Activated CD4-positive, alpha-beta memory T cell treated with anti-CD3 and anti-CD28 coated beads for 36 hours (primary cell): ENCODE results near the gene TWF2. TPM values are rescaled to one million over a fixed set of nuclear protein-coding genes. Genes with fewer than 3 reads are reported as not detected.
A peak's percentile ranks its signal among the peaks of the same experiment; 100 is the strongest.

ENCODE experiments used
- CTCF ChIA-PET: fragments of 350-600 bp; sonication (Branson Sonifier 250); formaldehyde crosslinking; loops from one replicate; lab custom pipeline; 2021; ENCODE audit warnings: antibody characterized with exemption, inconsistent platforms; lab: Charles Lee
- POLR2A ChIA-PET: fragments of 350-600 bp; sonication (Branson Sonifier 250); formaldehyde crosslinking; loops from one replicate; lab custom pipeline; 2021; ENCODE audit warnings: antibody characterized with exemption; lab: Charles Lee
- DNase-seq: peaks from one replicate; pipeline ENCODE4 v3.0.0-alpha.2; 2020
- H3K27ac Mint-ChIP-seq: one replicate; pipeline ENCODE4 v1.8.0; 2021; ENCODE audit warnings: mixed read lengths
- H3K27me3 Mint-ChIP-seq: one replicate; pipeline ENCODE4 v1.8.0; 2021; ENCODE audit warnings: mixed read lengths
- H3K36me3 Mint-ChIP-seq: one replicate; pipeline ENCODE4 v1.8.0; 2021; ENCODE audit warnings: mixed read lengths
- H3K4me1 Mint-ChIP-seq: one replicate; pipeline ENCODE4 v1.8.0; 2021; ENCODE audit warnings: low read depth, mixed read lengths
- H3K4me3 Mint-ChIP-seq: one replicate; pipeline ENCODE4 v1.8.0; 2021; ENCODE audit warnings: mild to moderate bottlenecking, mixed read lengths
- H3K9me3 Mint-ChIP-seq: one replicate; pipeline ENCODE4 v1.8.0; 2021; ENCODE audit warnings: mixed read lengths
- intact Hi-C: fragments of 100-400 bp; cut with micrococcal nuclease; formaldehyde crosslinking; loops from one replicate; pipeline ENCODE4 v1.15.1; 2023
- total RNA-seq, 2 experiments: library from RNA; stranded (reverse); gene quantifications; one replicate each; pipeline ENCODE4 v1.2.3, GENCODE V29; 2021

The TWF2 gene
- total RNA-seq, 2 experiments from 2014 or later, result 114 to 118 TPM

DNA sequence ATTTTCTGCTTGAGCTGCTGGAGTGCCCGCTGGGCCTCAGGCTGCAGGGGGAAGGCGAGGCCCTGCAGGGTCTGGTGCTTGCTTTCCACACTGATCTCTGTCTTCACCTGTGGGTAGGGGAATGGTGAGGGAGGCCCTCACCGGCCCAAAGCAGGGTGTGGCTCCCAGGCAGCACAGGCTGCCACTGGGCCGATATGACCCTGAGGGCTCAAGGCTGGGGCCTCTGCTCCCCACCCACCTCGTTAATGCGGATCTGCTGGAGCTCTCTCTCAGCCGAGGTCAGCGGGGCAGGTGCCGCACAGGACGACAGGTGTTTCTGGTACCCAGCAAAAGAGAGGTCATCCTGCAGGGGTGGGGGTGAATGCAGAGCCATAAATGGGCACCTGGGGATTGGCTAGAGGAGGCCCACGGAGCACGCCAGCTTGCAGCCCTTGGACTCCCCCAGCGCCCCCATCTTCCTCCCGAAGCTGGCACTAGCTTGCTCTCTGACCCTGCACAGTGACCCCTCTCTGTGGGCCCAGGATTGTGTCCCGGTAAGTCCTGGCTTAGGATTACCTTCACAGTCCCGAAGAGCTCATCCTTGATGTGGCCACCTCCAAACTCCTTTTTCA is 8.0 kb downstream of the TWF2 start:
- no peaks in the 10 kb centered on the region for H3K27me3 Mint-ChIP-seq
- H3K4me1 Mint-ChIP-seq, result peaks cover 37% of the 10 kb centered on the region
- peak overlapping the region; percentile 49 for H3K27ac Mint-ChIP-seq
- POLR2A ChIA-PET, result interaction anchor here (1.2 to 2.6 kb wide), 6 partner anchors 9 to 53 kb away, joined by 3 to 16 read pairs (median 5); partner anchors contain the start of gene WDR82
- peaks cover 35% of the 10 kb centered on the region for H3K36me3 Mint-ChIP-seq
- CTCF ChIA-PET, result interaction anchor here (0.7 to 8.8 kb wide), 27 partner anchors 10 to 217 kb away, joined by 3 to 136 read pairs (median 7); partner anchors contain the start of genes GLYCTK, PPM1M and WDR82
- no peak overlapping the region for H3K4me3 Mint-ChIP-seq
- no peaks in the 10 kb centered on the region for H3K9me3 Mint-ChIP-seq
- intact Hi-C loops, result loop anchor here (1.0 kb wide), 1 partner anchor 108 kb away; no protein-coding TSS in a partner anchor
- DNase-seq, result no peak

GRCh38 chr3:52230461-52230860 is 8.5 kb downstream of the TWF2 start:
- DNase-seq, result no peak
- POLR2A ChIA-PET, result interaction anchor here (1.2 to 2.0 kb wide), 2 partner anchors 10 to 53 kb away, joined by 4 to 7 read pairs; no protein-coding TSS in a partner anchor
- Mint-ChIP-seq H3K4me3 (no peak overlapping the region), H3K27ac (peak overlapping the region; percentile 49), H3K9me3 (no peaks in the 10 kb centered on the region), H3K4me1 (peaks cover 37% of the 10 kb centered on the region), H3K27me3 (no peaks in the 10 kb centered on the region), H3K36me3 (peaks cover 33% of the 10 kb centered on the region)
- intact Hi-C loops, result no loop called here
- CTCF ChIA-PET, result interaction anchor here (0.9 to 8.8 kb wide), 12 partner anchors 10 to 218 kb away, joined by 4 to 136 read pairs (median 12); partner anchors contain the start of genes GLYCTK, PPM1M and WDR82

DNA sequence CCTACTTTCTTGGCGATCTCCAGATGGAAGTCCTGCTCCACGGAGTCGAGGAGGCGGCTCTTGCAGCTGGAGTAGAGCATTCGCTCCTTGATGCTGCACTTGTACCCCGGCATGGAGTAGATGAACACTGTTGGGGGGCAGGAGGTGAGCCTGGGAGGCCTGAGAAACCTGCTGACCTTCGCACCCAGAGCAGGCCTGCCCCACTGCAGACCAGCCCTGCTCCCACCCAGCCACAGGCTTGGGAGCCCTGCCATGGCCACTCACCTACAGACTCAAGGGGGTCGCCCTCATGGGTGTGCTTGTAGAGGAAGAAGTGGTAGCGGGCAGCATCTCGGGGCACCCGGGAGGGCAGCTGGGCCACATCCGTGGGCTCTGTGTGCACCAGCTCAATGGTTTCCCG is 9.3 kb downstream of the TWF2 start:
- Mint-ChIP-seq H3K4me3 (no peak overlapping the region), H3K9me3 (no peaks in the 10 kb centered on the region), H3K27ac (no peak overlapping the region), H3K27me3 (no peaks in the 10 kb centered on the region), H3K4me1 (peaks cover 41% of the 10 kb centered on the region), H3K36me3 (peaks cover 33% of the 10 kb centered on the region)
- ChIA-PET CTCF (interaction anchor here (1.0 to 8.8 kb wide), 3 partner anchors 9 to 110 kb away, joined by 5 to 136 read pairs (median 10); partner anchors contain the start of gene WDR82), POLR2A (no interaction called here)
- intact Hi-C loops, result no loop called here
- DNase-seq, result no peak

GRCh38 chr3:52228751-52229291 is 10.1 kb downstream of the TWF2 start:
- no peak for DNase-seq
- intact Hi-C loops, result no loop called here
- Mint-ChIP-seq H3K27me3 (no peaks in the 10 kb centered on the region), H3K9me3 (no peaks in the 10 kb centered on the region), H3K27ac (no peak overlapping the region), H3K36me3 (peaks cover 29% of the 10 kb centered on the region), H3K4me1 (peaks cover 42% of the 10 kb centered on the region), H3K4me3 (no peak overlapping the region)
- ChIA-PET POLR2A (interaction anchor here (0.5 kb wide), 1 partner anchor 10 kb away, joined by 3 read pairs; the partner anchor contains the start of gene TWF2), CTCF (interaction anchor here (1.0 to 8.8 kb wide), 3 partner anchors 9 to 110 kb away, joined by 5 to 136 read pairs (median 10); partner anchors contain the start of gene WDR82)

- DNase-seq, result no peak
- peaks cover 46% of the 10 kb centered on the region for H3K4me1 Mint-ChIP-seq
- ChIA-PET CTCF (interaction anchor here (1.9 to 8.8 kb wide), 2 partner anchors 8 to 111 kb away, joined by 10 to 136 read pairs; no protein-coding TSS in a partner anchor), POLR2A (interaction anchor here (0.5 kb wide), 1 partner anchor 11 kb away, joined by 3 read pairs; the partner anchor contains the start of gene TWF2)
- peaks cover 26% of the 10 kb centered on the region for H3K36me3 Mint-ChIP-seq
- no peak overlapping the region for H3K4me3 Mint-ChIP-seq
- no peaks in the 10 kb centered on the region for H3K27me3 Mint-ChIP-seq
- H3K27ac Mint-ChIP-seq, result no peak overlapping the region
- no peaks in the 10 kb centered on the region for H3K9me3 Mint-ChIP-seq
- intact Hi-C loops, result no loop called here
Measured at GRCh38 chr3:52228266-52228665, 10.7 kb downstream of the TWF2 start.

GRCh38 chr3:52227766-52228165 is 11.2 kb downstream of the TWF2 start:
- H3K4me3 Mint-ChIP-seq, result no peak overlapping the region
- H3K9me3 Mint-ChIP-seq, result no peaks in the 10 kb centered on the region
- no peaks in the 10 kb centered on the region for H3K27me3 Mint-ChIP-seq
- peaks cover 25% of the 10 kb centered on the region for H3K36me3 Mint-ChIP-seq
- ChIA-PET CTCF (interaction anchor here (1.6 to 12.4 kb wide), 2 partner anchors 61 to 112 kb away, joined by 5 to 271 read pairs; no protein-coding TSS in a partner anchor), POLR2A (interaction anchor here (0.8 to 1.1 kb wide), 2 partner anchors 19 to 112 kb away, joined by 3 read pairs; no protein-coding TSS in a partner anchor)
- H3K4me1 Mint-ChIP-seq, result peaks cover 51% of the 10 kb centered on the region
- intact Hi-C loops, result no loop called here
- H3K27ac Mint-ChIP-seq, result peak overlapping the region; percentile 6
- no peak for DNase-seq

DNA sequence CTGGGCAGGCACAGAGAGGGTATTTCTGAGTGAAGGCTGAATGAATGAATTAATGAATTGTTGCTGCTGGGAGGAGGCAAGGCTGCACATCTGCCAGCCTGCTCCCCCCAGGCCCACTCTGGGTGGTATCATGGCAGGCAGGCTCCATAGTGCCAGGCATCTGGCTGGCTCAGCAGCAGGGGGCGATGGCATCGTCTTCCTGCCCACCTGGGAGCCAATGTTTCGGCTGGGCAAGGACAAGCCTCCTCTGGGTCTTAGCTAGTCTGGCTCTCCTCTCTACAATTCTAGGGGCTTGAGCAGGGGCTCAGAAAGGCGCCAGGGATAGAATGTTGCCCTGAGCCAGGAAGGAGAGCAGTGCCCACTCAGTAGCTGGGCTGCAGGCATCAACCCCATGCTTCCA is 11.8 kb downstream of the TWF2 start:
- DNase-seq, result peak; percentile 30
- Mint-ChIP-seq H3K36me3 (peaks cover 22% of the 10 kb centered on the region), H3K27me3 (no peaks in the 10 kb centered on the region), H3K27ac (peak overlapping the region; percentile 38), H3K4me3 (no peak overlapping the region), H3K9me3 (no peaks in the 10 kb centered on the region), H3K4me1 (peaks cover 53% of the 10 kb centered on the region)
- intact Hi-C loops, result no loop called here
- ChIA-PET POLR2A (interaction anchor here (0.8 to 1.1 kb wide), 2 partner anchors 19 to 112 kb away, joined by 3 read pairs; no protein-coding TSS in a partner anchor), CTCF (interaction anchor here (0.9 to 12.4 kb wide), 4 partner anchors 11 to 113 kb away, joined by 3 to 271 read pairs (median 4); no protein-coding TSS in a partner anchor)

DNA sequence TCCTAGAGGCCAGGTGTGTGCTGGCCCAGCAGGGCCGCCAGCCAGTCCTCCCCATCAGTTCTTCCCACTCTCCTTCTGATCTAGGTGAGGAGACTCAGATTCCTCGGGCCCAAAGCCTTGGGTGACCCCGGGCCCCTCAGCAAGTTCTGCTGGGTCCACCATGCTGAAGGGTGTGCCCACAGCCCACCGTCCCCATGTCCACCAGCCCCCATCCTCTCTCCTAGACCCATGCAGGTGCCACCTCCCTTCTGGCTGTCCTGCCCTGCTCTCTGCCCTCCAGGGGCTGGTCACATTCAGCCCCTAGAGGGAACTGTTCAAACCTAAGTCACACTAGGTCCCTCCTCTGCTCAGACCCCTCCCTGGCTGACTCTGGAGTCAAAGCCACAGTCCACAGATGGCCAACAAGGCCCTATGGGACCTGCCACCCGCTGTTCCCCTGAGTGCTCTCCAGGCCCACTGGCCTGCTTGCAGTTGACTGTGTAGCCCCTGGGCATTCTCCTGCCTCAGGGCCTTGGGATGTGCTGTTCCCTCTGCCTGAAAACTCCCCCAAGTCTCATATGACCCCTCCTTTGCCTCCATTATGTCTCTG is 12.6 kb downstream of the TWF2 start:
- CTCF ChIA-PET, result interaction anchor here (0.8 to 12.4 kb wide), 8 partner anchors 8 to 114 kb away, joined by 3 to 271 read pairs (median 4); partner anchors contain the start of gene WDR82
- H3K4me3 Mint-ChIP-seq, result peak overlapping the region; percentile 30

GRCh38 chr3:52225452-52226228 is 13.3 kb downstream of the TWF2 start, which contains the start of gene TLR9:
Gene TLR9, minus strand, starts transcription at chr3:52225645. Its CDS starts 116 bp downstream, at chr3:52225529.
- Mint-ChIP-seq H3K27ac (peak within 1 kb of the TSS; percentile 38), H3K4me1 (peaks cover 56% of the 10 kb centered on the region), H3K4me3 (peak within 1 kb of the TSS; percentile 30), H3K36me3 (peaks cover 12% of the 10 kb centered on the region), H3K27me3 (no peaks in the 10 kb centered on the region), H3K9me3 (no peaks in the 10 kb centered on the region)
- intact Hi-C loops, result no loop called here
- POLR2A ChIA-PET, result interaction anchor here (0.7 to 1.2 kb wide), 5 partner anchors 9 to 114 kb away, joined by 3 to 5 read pairs (median 3); no protein-coding TSS in a partner anchor
- DNase-seq, result peak; percentile 59
- CTCF ChIA-PET, result interaction anchor here (0.6 to 12.4 kb wide), 8 partner anchors 8 to 284 kb away, joined by 3 to 271 read pairs (median 4); partner anchors contain the start of genes RRP9 and WDR82

More for the DNA sequence above, 12.6 kb downstream of the TWF2 start:
- H3K27ac Mint-ChIP-seq, result peak overlapping the region; percentile 38
- H3K9me3 Mint-ChIP-seq, result no peaks in the 10 kb centered on the region
- intact Hi-C loops, result no loop called here
- peaks cover 53% of the 10 kb centered on the region for H3K4me1 Mint-ChIP-seq
- peak; percentile 11 for DNase-seq
- H3K27me3 Mint-ChIP-seq, result no peaks in the 10 kb centered on the region
- POLR2A ChIA-PET, result interaction anchor here (0.8 to 0.9 kb wide), 2 partner anchors 9 to 15 kb away, joined by 3 read pairs; no protein-coding TSS in a partner anchor
- H3K36me3 Mint-ChIP-seq, result peaks cover 16% of the 10 kb centered on the region

GRCh38 chr3:52223449-52224408 is 15.2 kb downstream of the TWF2 start:
- ChIA-PET POLR2A (interaction anchor here (0.6 to 0.9 kb wide), 2 partner anchors 54 to 724 kb away, joined by 4 to 5 read pairs; partner anchors contain the start of gene WDR82), CTCF (interaction anchor here (1.5 to 12.4 kb wide), 7 partner anchors 9 to 223 kb away, joined by 4 to 271 read pairs (median 50); partner anchors contain the start of genes TWF2 and WDR82)
- Mint-ChIP-seq H3K27ac (peak overlapping the region; percentile 9), H3K4me3 (peak overlapping the region; percentile 8), H3K27me3 (no peaks in the 10 kb centered on the region), H3K36me3 (no peaks in the 10 kb centered on the region), H3K9me3 (no peaks in the 10 kb centered on the region), H3K4me1 (peaks cover 72% of the 10 kb centered on the region)
- intact Hi-C loops, result loop anchor here (5.0 kb wide), 1 partner anchor 224 kb away; the partner anchor contains the start of gene SEMA3G
- DNase-seq, result no peak
